Parathyroid adenoma (tissue), 2 donors: ENCODE results near the gene SLC16A9.
"Not testable (repeated sequence)": the region's sequence is repeated elsewhere in the genome, so short reads cannot be mapped to it uniquely, and the experiment has no call there.

Source experiments
- H2AFZ ChIP-seq: fragments of 300-600 bp; sonication (generic); one replicate; pipeline ENCODE4 v1.7.0; 2017; ENCODE audit warnings: antibody characterized with exemption, mild to moderate bottlenecking
- H3K27ac ChIP-seq: fragments of 300-600 bp; sonication (generic); one replicate; pipeline ENCODE4 v1.7.0; 2017
- H3K27me3 ChIP-seq: fragments of 300-600 bp; sonication (generic); one replicate; pipeline ENCODE4 v1.7.0; 2017; ENCODE audit warnings: low read length; ENCODE audit not compliant: control insufficient read depth, insufficient read depth
- H3K36me3 ChIP-seq: fragments of 300-600 bp; sonication (generic); one replicate; pipeline ENCODE4 v1.7.0; 2017; ENCODE audit warnings: low read length; ENCODE audit not compliant: control insufficient read depth, insufficient read depth
- H3K4me1 ChIP-seq: fragments of 300-600 bp; sonication (generic); one replicate; pipeline ENCODE4 v1.7.0; 2017; ENCODE audit warnings: control low read depth
- H3K4me2 ChIP-seq: fragments of 300-600 bp; sonication (generic); one replicate; pipeline ENCODE4 v1.7.0; 2017; ENCODE audit warnings: low read length
- H3K4me3 ChIP-seq: fragments of 300-600 bp; sonication (generic); one replicate; pipeline ENCODE4 v1.7.0; 2017; ENCODE audit warnings: low read depth, low read length
- H3K79me2 ChIP-seq: fragments of 300-600 bp; sonication (generic); one replicate; pipeline ENCODE4 v1.7.0; 2017; ENCODE audit warnings: control low read depth
- H3K9ac ChIP-seq: fragments of 300-600 bp; sonication (generic); one replicate; pipeline ENCODE4 v1.7.0; 2017; ENCODE audit warnings: mild to moderate bottlenecking
- H3K9me3 ChIP-seq: fragments of 300-600 bp; sonication (generic); one replicate; pipeline ENCODE4 v1.7.0; 2017; ENCODE audit warnings: low read length; ENCODE audit not compliant: control insufficient read depth
- CTCF ChIP-seq: fragments of 300-600 bp; sonication (generic); IDR thresholded peaks from one replicate; pipeline ENCODE4 v1.7.0; 2017; ENCODE audit warnings: antibody characterized with exemption, mild to moderate bottlenecking
- donor health status: primary hyperparathyroidism.

Gene SLC16A9

GRCh38 chr10:59741583-59741982, 31.9 kb upstream of the SLC16A9 start:
- no peak overlapping the region for H3K4me3 ChIP-seq
- H2AFZ ChIP-seq, result no peak overlapping the region
- no peaks in the 10 kb centered on the region for H3K79me2 ChIP-seq
- no peaks in the 10 kb centered on the region for H3K36me3 ChIP-seq
- no peaks in the 10 kb centered on the region for H3K4me1 ChIP-seq
- no peak overlapping the region for H3K27ac ChIP-seq
- no peak for TF ChIP-seq CTCF
- no peak overlapping the region for H3K9ac ChIP-seq
- no peaks in the 10 kb centered on the region for H3K27me3 ChIP-seq
- no peak overlapping the region for H3K4me2 ChIP-seq
- no peaks in the 10 kb centered on the region for H3K9me3 ChIP-seq

- Histone ChIP-seq H2AFZ (no peak overlapping the region), H3K9ac (no peak overlapping the region), H3K9me3 (no peaks in the 10 kb centered on the region), H3K36me3 (no peaks in the 10 kb centered on the region), H3K27me3 (no peaks in the 10 kb centered on the region), H3K4me2 (no peak overlapping the region), H3K79me2 (no peaks in the 10 kb centered on the region), H3K4me1 (no peaks in the 10 kb centered on the region), H3K27ac (no peak overlapping the region), H3K4me3 (no peak overlapping the region)
- no peak for TF ChIP-seq CTCF
These were observed 31.4 kb upstream of the SLC16A9 start for GRCh38 chr10:59741048-59741447.

GRCh38 chr10:59736749-59737148, 27.1 kb upstream of the SLC16A9 start:
- H3K36me3 ChIP-seq, result no peaks in the 10 kb centered on the region
- H3K4me3 ChIP-seq, result no peak overlapping the region
- no peak overlapping the region for H3K9ac ChIP-seq
- H3K4me2 ChIP-seq, result no peak overlapping the region
- no peak overlapping the region for H3K27ac ChIP-seq
- TF ChIP-seq CTCF, result no peak
- no peaks in the 10 kb centered on the region for H3K4me1 ChIP-seq
- H3K79me2 ChIP-seq, result no peaks in the 10 kb centered on the region
- H2AFZ ChIP-seq, result no peak overlapping the region
- no peaks in the 10 kb centered on the region for H3K27me3 ChIP-seq
- H3K9me3 ChIP-seq, result no peaks in the 10 kb centered on the region

- Histone ChIP-seq H2AFZ (no peak overlapping the region), H3K36me3 (no peaks in the 10 kb centered on the region), H3K27me3 (no peaks in the 10 kb centered on the region), H3K9me3 (no peaks in the 10 kb centered on the region), H3K4me3 (no peak overlapping the region), H3K4me1 (no peaks in the 10 kb centered on the region), H3K9ac (no peak overlapping the region), H3K79me2 (no peaks in the 10 kb centered on the region), H3K27ac (no peak overlapping the region), H3K4me2 (no peak overlapping the region)
- TF ChIP-seq CTCF, result no peak
These were observed 25.6 kb upstream of the SLC16A9 start for GRCh38 chr10:59735296-59735695.

- Histone ChIP-seq H3K9me3 (no peaks in the 10 kb centered on the region), H3K9ac (no peak overlapping the region), H3K36me3 (no peaks in the 10 kb centered on the region), H3K79me2 (no peaks in the 10 kb centered on the region), H3K4me2 (no peak overlapping the region), H3K27ac (no peak overlapping the region), H3K4me1 (no peaks in the 10 kb centered on the region), H3K27me3 (no peaks in the 10 kb centered on the region), H2AFZ (no peak overlapping the region), H3K4me3 (no peak overlapping the region)
- TF ChIP-seq CTCF, result no peak
These were observed 24.4 kb upstream of the SLC16A9 start for GRCh38 chr10:59734014-59734462.

- H3K9ac ChIP-seq, H3K27me3 ChIP-seq, H3K4me3 ChIP-seq, H3K4me1 ChIP-seq, H3K27ac ChIP-seq, H3K9me3 ChIP-seq, H3K4me2 ChIP-seq, H2AFZ ChIP-seq, H3K36me3 ChIP-seq, H3K79me2 ChIP-seq: not testable (repeated sequence)
These were observed 23.8 kb upstream of the SLC16A9 start for GRCh38 chr10:59733321-59734013.

GRCh38 chr10:59732849-59733248, 23.2 kb upstream of the SLC16A9 start:
- H3K9me3 ChIP-seq, H3K27ac ChIP-seq, H3K4me1 ChIP-seq, H3K9ac ChIP-seq, H3K36me3 ChIP-seq, H3K4me3 ChIP-seq, H3K79me2 ChIP-seq, H3K4me2 ChIP-seq, H2AFZ ChIP-seq, H3K27me3 ChIP-seq: not testable (repeated sequence)
